ENCODE measurements around the gene FAP. TPM values are rescaled to one million over a fixed set of nuclear protein-coding genes. Genes with fewer than 3 reads are reported as not detected.

FAP gene
- polyA plus RNA-seq, 1 experiment = 135 TPM

GRCh38 chr2:162177301-162177700, 65.9 kb downstream of the FAP start:
- Histone ChIP-seq H3K4me3 (ENCODE audit: low read depth, low read length) (no peak overlapping the region), H3K27me3 (ENCODE audit: control insufficient read depth, insufficient read depth, low read length) (no peaks in the 10 kb centered on the region), H3K36me3 (ENCODE audit: control insufficient read depth, insufficient read depth, low read length) (peaks cover 17% of the 10 kb centered on the region)
- ChIA-PET POLR2A (no interaction called here), CTCF (interaction anchor here (2.8 kb wide), 1 partner anchor 44 kb away, joined by 9 read pairs; no protein-coding TSS in a partner anchor)
- DNase-seq (ENCODE audit: low read depth) = no peak
- TF ChIP-seq CTCF (IDR thresholded peaks at IDR 0.05; ENCODE audit: insufficient read depth, low read depth, low read length) = no peak

GRCh38 chr2:162175714-162176113, 67.5 kb downstream of the FAP start:
- POLR2A ChIA-PET = no interaction called here
- no peak for DNase-seq (ENCODE audit: low read depth)
- no peak for TF ChIP-seq CTCF (IDR thresholded peaks at IDR 0.05; ENCODE audit: insufficient read depth, low read depth, low read length)

GRCh38 chr2:162174746-162175145, 68.5 kb downstream of the FAP start:
- H3K4me3 ChIP-seq (ENCODE audit: low read depth, low read length) = no peak overlapping the region
- ChIA-PET CTCF (interaction anchor here (1.1 to 2.8 kb wide), 3 partner anchors 13 to 124 kb away, joined by 3 to 9 read pairs (median 4); no protein-coding TSS in a partner anchor), POLR2A (no interaction called here)
- TF ChIP-seq CTCF (IDR thresholded peaks at IDR 0.05; ENCODE audit: insufficient read depth, low read depth, low read length) = no peak
- no peaks in the 10 kb centered on the region for H3K27me3 ChIP-seq (ENCODE audit: control insufficient read depth, insufficient read depth, low read length)
- no peak for DNase-seq (ENCODE audit: low read depth)
- peaks cover 11% of the 10 kb centered on the region for H3K36me3 ChIP-seq (ENCODE audit: control insufficient read depth, insufficient read depth, low read length)

More at GRCh38 chr2:162175714-162176113, 67.5 kb downstream of the FAP start:
- Histone ChIP-seq H3K4me3 (ENCODE audit: low read depth, low read length) (no peak overlapping the region), H3K27me3 (ENCODE audit: control insufficient read depth, insufficient read depth, low read length) (no peaks in the 10 kb centered on the region), H3K36me3 (ENCODE audit: control insufficient read depth, insufficient read depth, low read length) (peaks cover 16% of the 10 kb centered on the region)
- CTCF ChIA-PET = interaction anchor here (1.1 to 2.8 kb wide), 2 partner anchors 12 to 45 kb away, joined by 3 to 9 read pairs; no protein-coding TSS in a partner anchor

- no peak for DNase-seq (ENCODE audit: low read depth)
- no peaks in the 10 kb centered on the region for H3K27me3 ChIP-seq (ENCODE audit: control insufficient read depth, insufficient read depth, low read length)
- ChIA-PET POLR2A (no interaction called here), CTCF (interaction anchor here (1.8 kb wide), 1 partner anchor 10 kb away, joined by 5 read pairs; no protein-coding TSS in a partner anchor)
- H3K4me3 ChIP-seq (ENCODE audit: low read depth, low read length) = no peak overlapping the region
- H3K36me3 ChIP-seq (ENCODE audit: control insufficient read depth, insufficient read depth, low read length) = peaks cover 12% of the 10 kb centered on the region
- TF ChIP-seq CTCF (IDR thresholded peaks at IDR 0.05; ENCODE audit: insufficient read depth, low read depth, low read length) = no peak
Observed at GRCh38 chr2:162172802-162173370, 70.4 kb downstream of the FAP start.

- ChIA-PET POLR2A (no interaction called here), CTCF (interaction anchor here (0.9 to 2.5 kb wide), 3 partner anchors 13 to 54 kb away, joined by 3 to 10 read pairs (median 4); no protein-coding TSS in a partner anchor)
- H3K27me3 ChIP-seq (ENCODE audit: control insufficient read depth, insufficient read depth, low read length) = no peaks in the 10 kb centered on the region
- TF ChIP-seq CTCF (IDR thresholded peaks at IDR 0.05; ENCODE audit: insufficient read depth, low read depth, low read length) = no peak
- no peak overlapping the region for H3K4me3 ChIP-seq (ENCODE audit: low read depth, low read length)
- no peak for DNase-seq (ENCODE audit: low read depth)
- peaks cover 5% of the 10 kb centered on the region; the same call in 1 of the 2 replicates for H3K36me3 ChIP-seq (ENCODE audit: control insufficient read depth, insufficient read depth, low read length)
Observed at GRCh38 chr2:162166745-162167144, 76.5 kb downstream of the FAP start.
